ENCODE results near the gene SARM1. TPM values are rescaled to one million over a fixed set of nuclear protein-coding genes. Genes with fewer than 3 reads are reported as not detected.

SARM1 gene
- total RNA-seq, 1 donor = 5.8 TPM

GRCh38 chr17:28395426-28395825 is 23.9 kb downstream of the SARM1 start:
- H4K20me1 ChIP-seq (ENCODE audit: insufficient read depth, low read length) = peaks cover 4% of the 10 kb centered on the region
- peaks cover 5% of the 10 kb centered on the region for H3K36me3 ChIP-seq (ENCODE audit: insufficient read depth, low read length)
- H2AFZ ChIP-seq (ENCODE audit: low read length) = no peak overlapping the region
- no peak overlapping the region for H3K27ac ChIP-seq (ENCODE audit: low read depth, low read length)
- no peak for TF ChIP-seq CTCF (IDR thresholded peaks at IDR 0.05; ENCODE audit: extremely low read depth, low read depth, low read length)
- H3K4me3 ChIP-seq (ENCODE audit: insufficient read depth, low read length) = no peak overlapping the region
- H3K9me3 ChIP-seq (ENCODE audit: low read depth, low read length) = no peaks in the 10 kb centered on the region
- peaks cover 9% of the 10 kb centered on the region for H3K4me1 ChIP-seq (ENCODE audit: insufficient read depth, low read length)
- H3K4me2 ChIP-seq (ENCODE audit: insufficient read depth, low read length) = no peak overlapping the region
- H3K79me2 ChIP-seq (ENCODE audit: insufficient read depth, low read length) = no peaks in the 10 kb centered on the region
- H3K27me3 ChIP-seq (ENCODE audit: insufficient read depth, low read length) = no peaks in the 10 kb centered on the region
- no peak for DNase-seq (ENCODE audit: insufficient read length, low spot score, missing footprints)

GRCh38 chr17:28395968-28396367 is 24.5 kb downstream of the SARM1 start:
- Histone ChIP-seq H3K4me1 (ENCODE audit: insufficient read depth, low read length) (peaks cover 9% of the 10 kb centered on the region), H3K4me3 (ENCODE audit: insufficient read depth, low read length) (no peak overlapping the region), H2AFZ (ENCODE audit: low read length) (no peak overlapping the region), H3K9me3 (ENCODE audit: low read depth, low read length) (no peaks in the 10 kb centered on the region), H3K79me2 (ENCODE audit: insufficient read depth, low read length) (no peaks in the 10 kb centered on the region), H3K4me2 (ENCODE audit: insufficient read depth, low read length) (no peak overlapping the region), H3K27ac (ENCODE audit: low read depth, low read length) (no peak overlapping the region), H3K27me3 (ENCODE audit: insufficient read depth, low read length) (no peaks in the 10 kb centered on the region), H3K36me3 (ENCODE audit: insufficient read depth, low read length) (peaks cover 10% of the 10 kb centered on the region), H4K20me1 (ENCODE audit: insufficient read depth, low read length) (peaks cover 4% of the 10 kb centered on the region)
- DNase-seq (ENCODE audit: insufficient read length, low spot score, missing footprints) = no peak
- TF ChIP-seq CTCF (IDR thresholded peaks at IDR 0.05; ENCODE audit: extremely low read depth, low read depth, low read length) = no peak

- no peak overlapping the region for H3K27ac ChIP-seq (ENCODE audit: low read depth, low read length)
- H3K4me3 ChIP-seq (ENCODE audit: insufficient read depth, low read length) = no peak overlapping the region
- H3K79me2 ChIP-seq (ENCODE audit: insufficient read depth, low read length) = no peaks in the 10 kb centered on the region
- no peaks in the 10 kb centered on the region for H3K9me3 ChIP-seq (ENCODE audit: low read depth, low read length)
- H2AFZ ChIP-seq (ENCODE audit: low read length) = no peak overlapping the region
- H3K4me1 ChIP-seq (ENCODE audit: insufficient read depth, low read length) = peaks cover 9% of the 10 kb centered on the region
- H3K4me2 ChIP-seq (ENCODE audit: insufficient read depth, low read length) = no peak overlapping the region
- H3K36me3 ChIP-seq (ENCODE audit: insufficient read depth, low read length) = peaks cover 17% of the 10 kb centered on the region
- DNase-seq (ENCODE audit: insufficient read length, low spot score, missing footprints) = no peak
- no peak for TF ChIP-seq CTCF (IDR thresholded peaks at IDR 0.05; ENCODE audit: extremely low read depth, low read depth, low read length)
- no peaks in the 10 kb centered on the region for H3K27me3 ChIP-seq (ENCODE audit: insufficient read depth, low read length)
- H4K20me1 ChIP-seq (ENCODE audit: insufficient read depth, low read length) = peaks cover 4% of the 10 kb centered on the region
These were observed 25.2 kb downstream of the SARM1 start for GRCh38 chr17:28396635-28397239.

GRCh38 chr17:28397275-28397674 is 25.8 kb downstream of the SARM1 start:
- Histone ChIP-seq H3K36me3 (ENCODE audit: insufficient read depth, low read length) (peaks cover 22% of the 10 kb centered on the region), H3K4me1 (ENCODE audit: insufficient read depth, low read length) (peaks cover 9% of the 10 kb centered on the region), H3K27ac (ENCODE audit: low read depth, low read length) (no peak overlapping the region), H3K27me3 (ENCODE audit: insufficient read depth, low read length) (no peaks in the 10 kb centered on the region), H3K4me3 (ENCODE audit: insufficient read depth, low read length) (no peak overlapping the region), H3K9me3 (ENCODE audit: low read depth, low read length) (no peaks in the 10 kb centered on the region), H2AFZ (ENCODE audit: low read length) (no peak overlapping the region), H3K4me2 (ENCODE audit: insufficient read depth, low read length) (no peak overlapping the region), H4K20me1 (ENCODE audit: insufficient read depth, low read length) (peaks cover 4% of the 10 kb centered on the region), H3K79me2 (ENCODE audit: insufficient read depth, low read length) (no peaks in the 10 kb centered on the region)
- no peak for TF ChIP-seq CTCF (IDR thresholded peaks at IDR 0.05; ENCODE audit: extremely low read depth, low read depth, low read length)
- no peak for DNase-seq (ENCODE audit: insufficient read length, low spot score, missing footprints)
